Liver (tissue), 9 donors: ENCODE data around the gene RASA3. TPM values are rescaled to one million over a fixed set of nuclear protein-coding genes. Genes with fewer than 3 reads are reported as not detected.

Source experiments
- DNase-seq: peaks from one replicate; pipeline ENCODE4 v3.0.0-alpha.2; 2017; ENCODE audit warnings: low spot score
- H3K27ac ChIP-seq, 2 donors: one replicate each; pipeline ENCODE4 v1.7.0; 2013; ENCODE audit warnings: inconsistent platforms in 2 of 2, low read length in 2 of 2, control low read depth in 1 of 2, low read depth in 1 of 2, mild to moderate bottlenecking in 1 of 2
- H3K27me3 ChIP-seq, 4 donors: one replicate each; pipeline versions ENCODE4 v1.6.1 to v1.7.0; 2013; ENCODE audit warnings: low read length in 3 of 4, inconsistent platforms in 1 of 4, mild to moderate bottlenecking in 1 of 4, moderate library complexity in 1 of 4; ENCODE audit not compliant: control insufficient read depth in 4 of 4, insufficient read depth in 4 of 4
- H3K36me3 ChIP-seq, 4 donors: one replicate each; pipeline versions ENCODE4 v1.6.1 to v1.7.0; 2013; ENCODE audit warnings: low read length in 3 of 4, mild to moderate bottlenecking in 3 of 4, low read depth in 1 of 4, moderate library complexity in 1 of 4; ENCODE audit not compliant: control insufficient read depth in 4 of 4, insufficient read depth in 3 of 4
- H3K4me1 ChIP-seq, 4 donors: one replicate each; pipeline versions ENCODE4 v1.6.1 to v1.7.0; 2013; ENCODE audit warnings: low read length in 3 of 4, mild to moderate bottlenecking in 3 of 4, moderate library complexity in 1 of 4; ENCODE audit not compliant: control insufficient read depth in 4 of 4, insufficient read depth in 4 of 4
- H3K4me3 ChIP-seq, 3 donors: one replicate each; pipeline versions ENCODE4 v1.6.1 to v1.7.0; 2013; ENCODE audit warnings: low read length in 3 of 3, control low read depth in 1 of 3, low read depth in 1 of 3, mild to moderate bottlenecking in 1 of 3
- H3K9ac ChIP-seq, 2 donors: one replicate each; pipeline ENCODE4 v1.7.0; 2013; ENCODE audit warnings: low read length in 2 of 2, mild to moderate bottlenecking in 2 of 2, moderate library complexity in 2 of 2, control low read depth in 1 of 2, low read depth in 1 of 2
- H3K9me3 ChIP-seq, 4 donors: one replicate each; pipeline versions ENCODE4 v1.6.1 to v1.7.0; 2013; ENCODE audit warnings: low read length in 3 of 4; ENCODE audit not compliant: control insufficient read depth in 4 of 4
- ATF3 ChIP-seq: IDR thresholded peaks from 2 replicates; pipeline ENCODE4 v1.6.1; 2016; ENCODE audit warnings: antibody characterized with exemption
- CTCF ChIP-seq: fragments of 150-350 bp; IDR thresholded peaks from 2 replicates; pipeline ENCODE4 v1.5.1; 2017; ENCODE audit warnings: improper control_type of control experiment, low read depth, low read length; ENCODE audit not compliant: missing input control
- EGR1 ChIP-seq, 2 donors: IDR thresholded peaks; 2 replicates each; pipeline ENCODE4 v1.6.1; 2016 to 2018; ENCODE audit warnings: antibody characterized with exemption in 2 of 2, low read depth in 2 of 2
- FOXA1 ChIP-seq: IDR thresholded peaks from 2 replicates; pipeline ENCODE4 v1.6.1; 2016; ENCODE audit warnings: antibody characterized with exemption
- FOXA2 ChIP-seq: IDR thresholded peaks from 2 replicates; pipeline ENCODE4 v1.6.1; 2016; ENCODE audit warnings: antibody characterized with exemption
- GABPA ChIP-seq, 2 donors: IDR thresholded peaks in 1 of 2; conservative IDR thresholded peaks in 1 of 2; 2 replicates each; pipeline ENCODE4 v1.6.1; 2016; ENCODE audit warnings: antibody characterized with exemption in 2 of 2, mild to moderate bottlenecking in 1 of 2, moderate library complexity in 1 of 2
- HNF4G ChIP-seq: IDR thresholded peaks from 2 replicates; pipeline ENCODE4 v1.6.1; 2016; ENCODE audit warnings: antibody characterized with exemption
- NR2F2 ChIP-seq: IDR thresholded peaks from 2 replicates; pipeline ENCODE4 v1.6.1; 2016; ENCODE audit warnings: antibody characterized with exemption
- RAD21 ChIP-seq, 2 donors: IDR thresholded peaks; 2 replicates each; pipeline ENCODE4 v1.6.1; 2016; ENCODE audit warnings: antibody characterized with exemption in 2 of 2, mild to moderate bottlenecking in 2 of 2
- REST ChIP-seq: IDR thresholded peaks from 2 replicates; pipeline ENCODE4 v1.6.1; 2016; ENCODE audit warnings: antibody characterized with exemption, mild to moderate bottlenecking
- RXRA ChIP-seq, 2 donors: IDR thresholded peaks; 2 replicates each; pipeline ENCODE4 v1.6.1; 2017 to 2018; ENCODE audit warnings: antibody characterized with exemption in 2 of 2, mild to moderate bottlenecking in 1 of 2
- SP1 ChIP-seq: IDR thresholded peaks from 2 replicates; pipeline ENCODE4 v1.6.1; 2018; ENCODE audit warnings: antibody characterized with exemption, mild to moderate bottlenecking
- TAF1 ChIP-seq: conservative IDR thresholded peaks from 2 replicates; pipeline ENCODE4 v1.6.1; 2016; ENCODE audit warnings: antibody characterized with exemption, mild to moderate bottlenecking
- YY1 ChIP-seq: IDR thresholded peaks from 2 replicates; pipeline ENCODE4 v1.6.1; 2016; ENCODE audit warnings: antibody characterized with exemption, mild to moderate bottlenecking
- WGBS: extraction: QIAGEN DNeasy Blood & Tissue Kit; methylation state at CpG from one replicate; pipeline ENCODE4 v1.1.7; 2013; 5-methylcytosine and 5-hydroxymethylcytosine counted together
- polyA plus RNA-seq, 2 donors: library from polyadenylated mRNA; stranded (reverse) in 1 of 2; unstranded in 1 of 2; fragments of 200-250 nt in 1 of 2; fragments of >200 nt in 1 of 2; fragmentation: Nextera tagmentation in 1 of 2; extraction: Ambion mirVana in 1 of 2; gene quantifications; one replicate each; pipeline versions ENCODE4 v1.2.1 to v1.2.3, GENCODE V29; 2013 to 2015
- total RNA-seq, 2 donors: library from RNA; depleted of rRNA; stranded (reverse); fragments of >200 nt; gene quantifications; one replicate each; pipeline ENCODE4 v1.2.3, GENCODE V29; 2014
- TF ChIP-seq, protein P1 (sequence below): IDR thresholded peaks from 2 replicates; pipeline ENCODE4 v1.6.1; 2016; ENCODE audit warnings: antibody characterized with exemption
- TF ChIP-seq, protein P2 (sequence below): IDR thresholded peaks from 2 replicates; pipeline ENCODE4 v1.6.1; 2016; ENCODE audit warnings: antibody characterized with exemption
- donor health status: healthy.
- donor health status: healthy.
- donor health status: healthy.
- donor health status: healthy.
- donor health status: healthy.

RASA3 gene
- total and polyA plus RNA-seq, 4 donors = 0.64 to 5.9 (median 3.8) TPM

DNA sequence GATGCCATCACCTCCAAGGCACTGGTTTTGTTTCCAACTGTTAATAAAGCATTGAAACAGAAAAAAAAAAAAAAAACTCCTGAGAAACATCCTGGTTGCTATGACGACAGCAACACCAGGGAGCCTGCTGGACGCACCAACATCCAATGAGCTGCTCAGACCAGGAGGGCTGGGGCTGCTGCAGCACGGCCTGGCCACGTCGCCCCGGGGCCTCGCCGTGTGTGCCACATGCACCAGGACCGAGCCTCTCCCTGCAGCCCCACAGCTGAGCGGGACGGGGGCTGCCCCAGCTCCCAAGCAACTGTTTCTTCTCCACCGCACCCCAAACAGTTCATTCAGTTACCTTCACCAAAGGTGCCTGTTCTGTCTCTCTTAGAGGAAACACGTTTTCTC, 54.5 kb downstream of the RASA3 start:
- no peak for DNase-seq
- Histone ChIP-seq H3K4me3 (no peak overlapping the region), H3K36me3 (no peaks in the 10 kb centered on the region), H3K9ac (no peak overlapping the region), H3K27me3 (no peaks in the 10 kb centered on the region), H3K9me3 (no peaks in the 10 kb centered on the region), H3K27ac (no peak overlapping the region), H3K4me1 (peaks cover 0 to 1% (median 0%) of the 10 kb centered on the region in 4 donors)
- TF ChIP-seq, protein P1, sequence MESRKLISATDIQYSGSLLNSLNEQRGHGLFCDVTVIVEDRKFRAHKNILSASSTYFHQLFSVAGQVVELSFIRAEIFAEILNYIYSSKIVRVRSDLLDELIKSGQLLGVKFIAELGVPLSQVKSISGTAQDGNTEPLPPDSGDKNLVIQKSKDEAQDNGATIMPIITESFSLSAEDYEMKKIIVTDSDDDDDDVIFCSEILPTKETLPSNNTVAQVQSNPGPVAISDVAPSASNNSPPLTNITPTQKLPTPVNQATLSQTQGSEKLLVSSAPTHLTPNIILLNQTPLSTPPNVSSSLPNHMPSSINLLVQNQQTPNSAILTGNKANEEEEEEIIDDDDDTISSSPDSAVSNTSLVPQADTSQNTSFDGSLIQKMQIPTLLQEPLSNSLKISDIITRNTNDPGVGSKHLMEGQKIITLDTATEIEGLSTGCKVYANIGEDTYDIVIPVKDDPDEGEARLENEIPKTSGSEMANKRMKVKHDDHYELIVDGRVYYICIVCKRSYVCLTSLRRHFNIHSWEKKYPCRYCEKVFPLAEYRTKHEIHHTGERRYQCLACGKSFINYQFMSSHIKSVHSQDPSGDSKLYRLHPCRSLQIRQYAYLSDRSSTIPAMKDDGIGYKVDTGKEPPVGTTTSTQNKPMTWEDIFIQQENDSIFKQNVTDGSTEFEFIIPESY = no peak
- TF ChIP-seq FOXA1 = no peak
- no peak for TF ChIP-seq GABPA (IDR thresholded peaks at IDR 0.05 in 1 of 2, conservative IDR thresholded peaks at IDR 0.05 in 1 of 2)
- no peak for TF ChIP-seq RXRA (IDR thresholded peaks at IDR 0.05)
- no peak for TF ChIP-seq CTCF
- no peak for TF ChIP-seq RAD21 (IDR thresholded peaks at IDR 0.05)
- no peak for TF ChIP-seq EGR1 (IDR thresholded peaks at IDR 0.05; ENCODE audit: low read depth in 2 of 2)
- TF ChIP-seq SP1 = no peak
- TF ChIP-seq NR2F2 = no peak
- TF ChIP-seq YY1 = no peak
- TF ChIP-seq, protein P2, sequence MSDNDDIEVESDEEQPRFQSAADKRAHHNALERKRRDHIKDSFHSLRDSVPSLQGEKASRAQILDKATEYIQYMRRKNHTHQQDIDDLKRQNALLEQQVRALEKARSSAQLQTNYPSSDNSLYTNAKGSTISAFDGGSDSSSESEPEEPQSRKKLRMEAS = no peak
- TF ChIP-seq ATF3 = no peak
- TF ChIP-seq REST = no peak
- TF ChIP-seq HNF4G = no peak
- no peak for TF ChIP-seq TAF1
- TF ChIP-seq FOXA2 = no peak
- WGBS = 75% methylated on average over 13 of the region's 13 CpGs
